SJSA1 (cell line): ENCODE results near the gene DNASE1. TPM values are rescaled to one million over a fixed set of nuclear protein-coding genes. Genes with fewer than 3 reads are reported as not detected.
A peak's percentile ranks its signal among the peaks of the same experiment; 100 is the strongest.
"Not testable (repeated sequence)": the region's sequence is repeated elsewhere in the genome, so short reads cannot be mapped to it uniquely, and the experiment has no call there.

Experiments
- DNase-seq, 2 experiments: peaks; one replicate each; pipeline ENCODE4 v3.0.0-alpha.2; 2015 to 2020; ENCODE audit warnings: low spot score in 2 of 2, low read depth in 1 of 2
- H3K27ac ChIP-seq: fragments of 250-450 bp; sonication (Bioruptor Pico); 2 replicates; pipeline ENCODE4 v1.5.1; 2020; ENCODE audit warnings: mild to moderate bottlenecking, moderate library complexity
- H3K27me3 ChIP-seq: fragments of 250-450 bp; sonication (Bioruptor Pico); replicated peaks from 2 replicates; pipeline ENCODE4 v1.5.1; 2020; ENCODE audit warnings: mild to moderate bottlenecking, moderate library complexity
- H3K36me3 ChIP-seq: fragments of 250-450 bp; sonication (Bioruptor Pico); 2 replicates; pipeline ENCODE4 v1.5.1; 2020; ENCODE audit warnings: mild to moderate bottlenecking
- H3K4me1 ChIP-seq: fragments of 250-450 bp; sonication (Bioruptor Pico); replicated peaks from 2 replicates; pipeline ENCODE4 v1.6.1; 2021; ENCODE audit warnings: mild to moderate bottlenecking
- H3K4me3 ChIP-seq: fragments of 250-450 bp; sonication (Bioruptor Pico); 2 replicates; pipeline ENCODE4 v1.5.1; 2020; ENCODE audit warnings: mild to moderate bottlenecking
- H3K9me3 ChIP-seq: fragments of 250-450 bp; sonication (Bioruptor Pico); replicated peaks from 2 replicates; pipeline ENCODE4 v1.5.1; 2020; ENCODE audit warnings: mild to moderate bottlenecking
- total RNA-seq: library from RNA; depleted of rRNA; stranded (reverse); fragments of >200 nt; shearing (Covaris generic); gene quantifications from 2 replicates; pipeline ENCODE4 v1.2.3, GENCODE V29; 2014

The DNASE1 gene
- total RNA-seq, 1 experiment from 2014 or later = 12.9 TPM

DNA sequence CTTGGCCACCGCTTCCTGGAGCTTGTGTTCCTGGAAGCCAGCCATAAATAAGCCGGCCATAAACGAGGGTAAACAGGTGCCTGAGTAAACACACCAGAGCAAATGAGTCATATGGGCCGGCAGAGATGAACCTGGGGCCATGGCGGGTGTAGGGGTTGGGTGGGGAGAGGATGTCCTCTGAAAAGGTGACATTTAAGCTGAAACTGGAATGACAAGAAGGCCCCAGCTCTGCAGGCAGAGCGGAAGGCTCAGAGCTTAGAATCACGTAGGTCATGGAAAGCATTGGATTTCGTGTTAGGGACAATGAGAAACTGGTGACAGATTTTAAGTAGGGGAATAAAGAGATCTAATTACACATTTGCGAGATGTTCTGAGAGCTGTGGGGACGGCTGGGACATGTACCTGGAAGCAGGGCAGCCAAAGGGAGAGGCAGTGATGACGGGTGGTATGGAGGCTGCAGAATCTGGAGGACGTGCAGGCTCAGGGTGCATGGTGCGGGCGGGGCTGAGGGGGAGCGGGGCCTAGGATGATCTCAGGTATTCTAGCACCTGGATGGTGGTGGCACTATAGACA, 8.1 kb upstream of the DNASE1 start:
- no peaks in the 10 kb centered on the region for H3K9me3 ChIP-seq
- H3K27me3 ChIP-seq = no peaks in the 10 kb centered on the region
- DNase-seq = peak in 1 of 2 experiments; percentile 40
- peaks cover 7% of the 10 kb centered on the region; the same call in 1 of the 2 replicates for H3K36me3 ChIP-seq
- H3K27ac ChIP-seq = no peak overlapping the region
- H3K4me3 ChIP-seq = no peak overlapping the region
- H3K4me1 ChIP-seq = no peaks in the 10 kb centered on the region

DNA sequence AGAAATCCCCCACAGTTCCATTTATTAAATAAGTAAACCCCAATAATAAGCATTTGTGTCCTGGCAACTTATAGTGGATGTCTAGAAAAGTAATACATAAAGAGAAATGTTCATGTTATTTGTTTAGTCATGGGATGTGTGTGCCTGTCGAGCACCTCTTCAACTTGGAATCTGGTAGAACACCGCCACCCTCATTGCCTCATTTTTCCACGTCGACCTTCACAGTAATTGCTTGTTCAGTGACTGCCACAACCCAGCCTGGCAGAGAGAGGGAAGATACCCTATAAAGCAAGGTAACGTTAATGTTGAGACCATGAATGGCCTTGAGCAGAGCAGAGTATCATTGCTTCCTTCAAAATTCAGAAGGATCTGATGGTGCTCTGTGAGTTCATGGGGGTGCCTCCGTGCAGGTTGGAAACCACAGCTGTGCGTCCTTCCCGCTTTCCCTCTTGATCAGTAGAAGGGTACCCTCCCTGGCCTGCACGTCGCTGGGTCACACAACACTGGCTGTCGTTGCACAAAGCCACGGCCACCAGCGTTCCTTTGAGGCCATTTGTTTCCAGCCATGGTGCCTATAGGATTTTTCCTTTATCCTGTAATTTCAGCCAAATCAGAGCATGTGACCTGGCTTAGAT, 3.7 kb upstream of the DNASE1 start:
- Histone ChIP-seq H3K36me3 (peaks cover 15% of the 10 kb centered on the region), H3K27me3 (no peaks in the 10 kb centered on the region), H3K27ac (no peak overlapping the region), H3K4me1 (no peaks in the 10 kb centered on the region), H3K4me3 (no peak overlapping the region), H3K9me3 (no peaks in the 10 kb centered on the region)
- DNase-seq = peak in 1 of 2 experiments; percentile 25

DNA sequence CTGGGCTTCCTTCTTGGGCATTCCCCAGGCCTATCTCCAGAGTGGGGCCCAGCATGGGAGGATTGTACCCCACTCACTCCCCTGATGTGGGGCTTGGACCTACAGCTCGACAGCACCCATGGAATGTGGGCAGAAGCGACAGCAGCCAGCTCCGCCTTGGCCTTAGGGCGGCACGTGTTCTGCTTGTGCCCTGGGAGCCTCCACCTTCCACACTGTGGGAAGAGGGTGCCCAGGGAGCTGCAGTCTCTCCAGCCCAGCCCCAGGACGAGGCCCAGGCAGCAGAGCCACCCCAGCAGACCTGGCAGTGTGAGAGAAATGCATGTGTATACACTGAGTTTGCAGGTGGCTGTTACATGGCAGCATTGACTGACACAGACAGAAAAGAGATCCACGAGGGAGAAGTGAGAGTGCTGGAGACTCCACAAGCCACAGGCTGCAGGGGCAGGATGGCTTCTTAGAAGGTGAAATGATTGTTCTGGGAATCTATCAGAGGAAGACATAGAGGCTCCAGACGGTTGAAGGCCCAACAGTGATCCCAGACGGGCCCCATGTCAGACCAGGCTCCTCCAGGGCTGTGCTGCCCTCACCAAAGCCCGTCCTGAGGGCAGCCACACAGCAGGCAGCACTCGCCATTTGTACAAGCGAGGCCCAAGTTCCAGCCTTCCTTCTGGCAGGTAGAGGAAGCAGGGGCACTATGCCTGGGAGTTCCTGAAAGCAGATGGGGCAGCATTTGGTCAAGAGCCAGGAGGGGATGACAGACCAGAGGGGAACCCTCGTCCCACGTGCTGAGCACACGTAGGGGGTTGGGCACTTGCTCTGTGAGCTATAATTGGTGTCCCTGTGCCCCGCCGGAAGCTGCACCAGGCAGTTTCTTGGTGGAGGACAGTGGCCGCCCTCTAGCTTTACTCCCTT, 2.8 kb upstream of the DNASE1 start:
- no peaks in the 10 kb centered on the region for H3K27me3 ChIP-seq

DNA sequence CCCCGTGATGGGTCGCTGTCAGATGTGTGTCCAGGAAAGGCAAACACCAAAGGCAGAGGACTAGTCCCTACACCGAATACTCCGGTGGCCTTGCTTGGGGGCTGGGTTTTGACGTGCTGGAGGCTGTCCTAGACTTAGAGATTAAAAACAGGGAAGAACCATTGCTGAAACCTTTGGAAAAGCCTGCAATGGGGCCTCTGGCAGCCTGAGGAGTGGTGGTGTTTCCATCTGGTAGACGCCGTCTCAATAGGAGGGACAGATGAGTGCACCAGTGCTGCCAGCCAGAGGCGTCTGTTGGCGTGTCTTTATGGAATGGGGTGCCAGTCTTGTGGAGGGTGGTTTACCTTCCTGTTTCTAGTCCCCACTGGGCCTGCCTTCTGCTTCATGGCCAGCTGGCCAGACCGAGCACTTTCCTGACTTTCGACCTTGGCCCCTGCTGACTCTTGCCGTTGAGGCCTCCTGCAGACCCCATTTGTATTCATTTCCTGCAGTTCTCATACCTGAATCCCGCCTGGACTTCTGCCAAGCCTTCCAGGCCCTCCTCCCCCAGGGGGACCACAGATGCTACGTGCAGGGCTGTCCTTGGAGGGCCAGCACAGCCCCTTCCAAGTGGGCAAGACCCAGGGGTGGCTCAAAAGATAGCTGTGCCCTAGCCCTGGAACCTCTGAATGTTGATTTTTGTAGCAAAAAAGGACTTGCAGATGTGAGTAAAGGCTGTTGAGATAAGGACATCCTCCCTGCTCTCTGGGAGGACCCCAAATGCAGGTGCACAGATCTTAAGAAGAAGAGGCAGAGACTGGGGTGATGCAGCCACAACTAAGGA, 1.9 kb upstream of the DNASE1 start:
- no peak overlapping the region for H3K27ac ChIP-seq
- H3K4me1 ChIP-seq = no peaks in the 10 kb centered on the region
- no peaks in the 10 kb centered on the region for H3K9me3 ChIP-seq
- no peaks in the 10 kb centered on the region for H3K27me3 ChIP-seq
- DNase-seq = peak in 1 of 2 experiments; percentile 41
- peaks cover 30% of the 10 kb centered on the region for H3K36me3 ChIP-seq
- no peak overlapping the region for H3K4me3 ChIP-seq

More for the DNA sequence above, 2.8 kb upstream of the DNASE1 start:
- Histone ChIP-seq H3K27ac (no peak overlapping the region), H3K36me3 (peaks cover 21% of the 10 kb centered on the region), H3K4me1 (no peaks in the 10 kb centered on the region), H3K9me3 (no peaks in the 10 kb centered on the region), H3K4me3 (no peak overlapping the region)
- peak in 1 of 2 experiments; percentile 38 for DNase-seq

DNA sequence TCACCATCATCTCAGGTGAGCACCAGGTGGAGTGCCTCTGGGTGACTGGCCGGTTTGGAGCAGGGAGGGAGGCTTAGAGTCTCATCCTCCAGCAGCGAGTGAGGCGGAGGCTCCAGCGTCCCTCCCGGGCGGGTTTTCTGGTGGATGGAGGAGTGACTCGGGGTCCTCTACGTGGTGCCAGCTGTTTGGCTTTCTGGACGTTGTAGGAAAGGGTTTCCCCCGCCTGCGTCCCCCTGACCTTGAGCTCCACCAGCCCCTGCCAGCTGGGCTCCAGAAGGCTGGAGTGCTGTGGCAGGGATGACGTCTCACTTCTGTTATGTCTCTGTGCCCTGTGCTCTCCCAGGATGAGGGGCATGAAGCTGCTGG, 522 bp downstream of the DNASE1 start:
- Histone ChIP-seq H3K4me3 (no peak overlapping the region), H3K36me3 (peaks cover 53% of the 10 kb centered on the region), H3K4me1 (no peaks in the 10 kb centered on the region), H3K27me3 (no peaks in the 10 kb centered on the region), H3K27ac (no peak overlapping the region), H3K9me3 (no peaks in the 10 kb centered on the region)
- DNase-seq = no peak

- Histone ChIP-seq H3K9me3 (no peaks in the 10 kb centered on the region), H3K4me3 (no peak overlapping the region), H3K4me1 (no peaks in the 10 kb centered on the region), H3K27me3 (no peaks in the 10 kb centered on the region), H3K27ac (no peak overlapping the region), H3K36me3 (peaks cover 57% of the 10 kb centered on the region)
- DNase-seq = no peak
Observed at GRCh38 chr16:3655396-3656159, 1.1 kb downstream of the DNASE1 start.

DNA sequence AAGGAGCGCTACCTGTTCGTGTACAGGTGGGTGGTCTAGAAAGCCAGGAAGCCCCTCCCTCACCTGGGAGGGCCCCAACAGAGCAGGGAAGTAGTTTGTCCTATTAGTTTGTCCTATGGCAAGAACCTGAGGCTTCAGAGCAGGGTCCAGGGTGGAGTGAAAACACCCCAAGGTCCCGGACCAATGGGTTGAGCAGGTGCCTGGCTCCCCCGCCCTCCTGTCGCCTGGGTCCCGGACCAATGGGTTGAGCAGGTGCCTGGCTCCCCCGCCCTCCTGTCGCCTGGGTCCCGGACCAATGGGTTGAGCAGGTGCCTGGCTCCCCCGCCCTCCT, 1.6 kb downstream of the DNASE1 start:
- peaks cover 61% of the 10 kb centered on the region for H3K36me3 ChIP-seq
- H3K27me3 ChIP-seq = not testable (repeated sequence)

GRCh38 chr16:3656491-3657468, 2.3 kb downstream of the DNASE1 start:
- no peaks in the 10 kb centered on the region for H3K4me1 ChIP-seq
- H3K27ac ChIP-seq = no peak overlapping the region
- no peaks in the 10 kb centered on the region for H3K27me3 ChIP-seq
- peaks cover 67% of the 10 kb centered on the region for H3K36me3 ChIP-seq
- no peaks in the 10 kb centered on the region for H3K9me3 ChIP-seq
- no peak overlapping the region for H3K4me3 ChIP-seq
- no peak for DNase-seq

More for the DNA sequence above, 1.6 kb downstream of the DNASE1 start:
- not testable (repeated sequence) for H3K4me3 ChIP-seq, H3K4me1 ChIP-seq, H3K27ac ChIP-seq, DNase-seq, H3K9me3 ChIP-seq

- peaks cover 85% of the 10 kb centered on the region for H3K36me3 ChIP-seq
- H3K27me3 ChIP-seq = no peaks in the 10 kb centered on the region
- H3K27ac ChIP-seq = no peak overlapping the region
- no peak for DNase-seq
- no peaks in the 10 kb centered on the region for H3K9me3 ChIP-seq
- no peak overlapping the region for H3K4me3 ChIP-seq
- H3K4me1 ChIP-seq = no peaks in the 10 kb centered on the region
Observed at GRCh38 chr16:3659251-3659650, 4.8 kb downstream of the DNASE1 start.

DNA sequence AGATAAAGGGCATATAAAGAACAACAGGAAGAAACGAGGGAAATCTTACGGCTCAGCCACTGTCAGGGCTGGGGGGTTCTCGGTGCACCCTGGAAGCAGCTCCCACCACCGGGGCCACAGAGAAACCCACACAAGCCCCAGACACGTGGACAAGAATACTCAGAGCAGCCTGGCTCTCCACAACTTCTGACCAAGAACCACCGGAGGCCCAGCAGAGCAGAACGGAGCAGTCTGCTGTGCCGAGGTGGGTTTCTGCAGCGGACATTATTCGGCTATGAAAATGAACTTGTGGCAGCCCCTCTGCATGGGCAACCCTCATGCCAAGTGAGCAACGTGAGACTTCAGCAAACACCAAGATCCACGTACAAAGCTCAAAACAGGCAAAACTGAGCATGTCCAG, 6.8 kb downstream of the DNASE1 start:
- H3K4me1 ChIP-seq = no peaks in the 10 kb centered on the region
- no peaks in the 10 kb centered on the region for H3K27me3 ChIP-seq
- no peak overlapping the region for H3K4me3 ChIP-seq
- no peak overlapping the region for H3K27ac ChIP-seq
- no peak for DNase-seq
- H3K9me3 ChIP-seq = no peaks in the 10 kb centered on the region
- H3K36me3 ChIP-seq = peaks cover 87% of the 10 kb centered on the region

DNA sequence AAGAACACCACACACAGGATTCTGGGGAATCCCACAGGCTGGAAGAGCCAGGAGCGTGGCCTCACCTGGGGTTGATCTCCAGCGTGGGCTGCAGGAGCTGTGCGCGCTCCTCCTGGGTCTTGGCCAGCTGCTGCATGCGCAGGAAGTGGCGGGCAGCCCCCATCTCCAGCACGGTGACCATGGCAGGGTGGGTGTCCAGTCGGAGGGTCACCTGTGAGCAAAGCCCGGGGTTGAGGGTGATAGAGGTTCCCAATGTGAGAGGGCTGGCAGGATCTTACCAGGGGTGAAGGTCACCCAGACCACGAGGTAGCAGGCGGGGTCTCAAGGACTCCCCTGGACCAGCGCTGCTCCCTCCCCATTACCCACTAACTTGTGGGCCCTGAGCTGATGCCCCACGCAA, 7.4 kb downstream of the DNASE1 start:
- no peak overlapping the region for H3K4me3 ChIP-seq
- no peaks in the 10 kb centered on the region for H3K9me3 ChIP-seq
- H3K36me3 ChIP-seq = peaks cover 82% of the 10 kb centered on the region
- H3K27ac ChIP-seq = no peak overlapping the region
- H3K27me3 ChIP-seq = no peaks in the 10 kb centered on the region
- no peaks in the 10 kb centered on the region for H3K4me1 ChIP-seq
- no peak for DNase-seq

DNA sequence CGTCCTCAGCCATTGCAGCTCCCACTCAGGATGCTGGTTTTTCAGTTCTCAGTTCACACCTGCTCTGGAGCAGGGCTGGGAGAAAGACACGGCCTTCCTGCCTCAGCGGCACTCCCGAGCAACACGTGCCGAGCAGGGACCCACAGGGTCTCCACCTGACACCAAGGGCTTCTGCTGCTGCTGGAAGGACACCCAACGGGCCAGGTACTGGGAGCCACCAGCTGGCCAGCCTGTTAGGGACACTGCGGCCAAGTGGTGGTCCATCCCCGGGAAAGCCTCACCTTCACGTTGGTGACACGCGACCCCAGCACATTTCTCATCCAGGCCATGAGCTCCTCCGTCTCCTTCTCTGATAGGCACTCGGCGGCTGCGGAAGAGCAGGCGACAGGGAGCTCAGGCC, 8.1 kb downstream of the DNASE1 start:
- DNase-seq = no peak
- Histone ChIP-seq H3K36me3 (peaks cover 77% of the 10 kb centered on the region), H3K4me1 (no peaks in the 10 kb centered on the region), H3K27me3 (no peaks in the 10 kb centered on the region), H3K9me3 (no peaks in the 10 kb centered on the region), H3K4me3 (no peak overlapping the region), H3K27ac (no peak overlapping the region)
